GM20431 (cell line): ENCODE results near the gene HS3ST3A1.

ENCODE experiments used
- in situ Hi-C: fragments of 300-500 bp; cut with MseI, MboI; formaldehyde crosslinking; loops from one replicate; pipeline ENCODE4 v1.15.0; 2020; ENCODE audit warnings: low sequenced_read_pairs; ENCODE audit not compliant: unreplicated experiment

The HS3ST3A1 gene

DNA sequence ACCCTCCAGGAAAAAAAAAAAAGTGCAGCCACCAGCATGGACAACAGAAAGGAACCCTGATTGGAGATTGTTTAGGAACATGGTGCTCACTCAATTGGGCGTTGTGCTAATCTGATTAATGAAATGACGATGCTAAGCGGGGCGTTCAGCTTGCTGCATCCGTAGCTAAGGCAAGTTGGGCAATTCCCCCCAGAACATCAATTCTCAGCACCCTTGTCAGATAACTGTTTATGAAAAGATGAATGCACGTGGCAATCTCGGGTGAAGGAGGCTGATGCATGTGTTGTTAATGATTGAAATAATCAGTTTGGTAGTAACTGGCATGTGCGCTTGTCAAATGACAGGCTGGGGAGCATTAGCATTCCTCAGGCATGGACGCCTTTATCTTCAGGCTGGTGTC, 57.0 kb downstream of the HS3ST3A1 start:
- in situ Hi-C loops: no loop called here

DNA sequence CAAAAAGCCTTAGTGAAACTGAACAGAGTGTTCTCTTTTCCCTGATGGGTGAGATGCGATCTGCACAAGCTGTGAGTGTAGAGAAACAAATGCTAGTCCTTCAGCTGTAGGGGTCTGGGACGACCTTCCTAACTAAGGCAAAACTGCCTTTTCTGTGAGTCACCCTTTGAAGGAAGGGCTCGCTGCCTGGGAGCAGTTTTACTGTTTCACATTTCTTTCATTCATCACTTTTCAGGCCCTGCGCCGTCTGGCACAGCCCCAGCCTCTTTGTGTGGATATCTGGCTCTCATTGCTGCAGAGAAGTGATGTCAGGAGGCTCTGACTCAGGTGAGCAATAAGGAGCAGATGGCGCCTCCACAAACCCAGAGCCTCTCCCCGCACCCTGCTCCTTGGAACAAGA, 57.4 kb downstream of the HS3ST3A1 start:
- in situ Hi-C loops: no loop called here

DNA sequence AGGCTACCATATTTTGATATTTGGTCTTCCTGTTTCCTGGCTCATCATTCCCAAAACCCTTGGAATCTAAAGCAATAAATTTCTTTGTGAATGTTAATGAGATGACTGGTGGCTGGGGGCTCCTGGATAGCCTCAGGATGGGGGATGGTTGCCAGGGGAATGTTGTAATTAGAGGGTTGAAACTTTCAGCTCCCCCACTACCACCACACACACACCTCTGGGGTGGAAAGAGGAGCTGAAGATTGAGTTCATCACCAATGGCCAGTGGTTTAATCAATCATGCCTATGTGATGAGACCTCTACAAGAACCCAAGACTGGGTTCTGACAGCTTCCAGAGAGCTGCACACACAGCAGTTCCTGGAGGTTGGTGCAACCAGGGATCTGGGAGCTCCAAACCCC, 59.1 kb downstream of the HS3ST3A1 start:
- in situ Hi-C loops: no loop called here

DNA sequence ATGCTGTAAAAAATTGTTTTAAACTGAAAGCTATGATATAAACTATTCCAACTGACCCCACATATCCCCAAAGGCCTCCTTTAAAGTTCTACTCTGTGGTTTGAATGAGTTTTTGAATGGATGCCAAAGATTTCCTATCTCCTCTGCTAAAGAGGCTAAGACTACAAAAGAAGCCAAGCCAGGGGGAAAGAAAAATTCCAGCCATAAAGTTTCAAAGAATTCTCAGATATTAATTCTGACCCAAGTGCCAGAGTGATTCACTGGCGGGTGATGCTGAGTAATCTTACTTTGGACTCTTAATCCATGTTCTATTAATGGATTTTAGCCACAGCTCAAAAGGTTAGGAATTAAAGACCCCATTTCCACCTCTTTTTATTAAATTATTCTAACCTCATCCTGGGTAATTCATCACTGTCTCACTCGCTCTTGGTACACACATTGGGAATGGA, 60.7 kb downstream of the HS3ST3A1 start:
- in situ Hi-C loops: no loop called here

DNA sequence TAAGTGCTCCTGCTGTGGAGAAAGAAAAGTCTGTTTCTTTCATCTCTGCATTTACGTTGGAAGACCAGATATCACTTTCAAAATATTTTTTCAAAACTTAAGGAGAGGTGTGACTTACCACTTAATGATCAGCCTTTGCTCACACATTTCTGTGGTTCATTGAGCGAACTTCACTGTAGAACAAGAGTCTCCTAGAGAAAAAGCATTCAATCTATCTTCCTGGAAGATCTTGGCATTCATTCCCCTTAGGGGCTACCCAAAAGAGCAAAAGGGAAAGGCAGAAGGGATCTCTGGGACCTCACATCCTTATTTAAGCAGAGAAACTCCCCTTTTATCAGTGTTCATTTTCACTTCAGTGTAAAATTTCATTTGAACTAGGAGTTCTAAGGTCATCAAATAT, 61.2 kb downstream of the HS3ST3A1 start:
- in situ Hi-C loops: no loop called here

DNA sequence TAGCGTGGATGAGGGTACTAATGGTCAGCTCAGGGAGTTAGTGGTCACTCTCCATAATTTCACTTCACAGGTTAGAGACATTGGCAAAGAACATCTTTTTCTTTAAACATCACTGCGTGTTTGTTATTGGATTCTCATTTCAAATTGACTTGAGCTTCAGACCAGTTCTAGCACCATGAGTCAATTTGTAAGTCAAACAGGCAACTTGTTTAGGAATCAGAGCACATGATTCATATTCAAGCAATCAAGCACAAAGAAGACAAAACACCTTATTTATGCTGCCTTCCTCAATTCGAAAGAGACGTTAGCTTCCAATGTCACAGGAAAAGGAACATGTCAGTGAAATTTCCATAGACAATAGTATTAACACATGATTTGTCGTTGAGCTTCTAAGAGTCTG, 62.3 kb downstream of the HS3ST3A1 start:
- in situ Hi-C loops: no loop called here

DNA sequence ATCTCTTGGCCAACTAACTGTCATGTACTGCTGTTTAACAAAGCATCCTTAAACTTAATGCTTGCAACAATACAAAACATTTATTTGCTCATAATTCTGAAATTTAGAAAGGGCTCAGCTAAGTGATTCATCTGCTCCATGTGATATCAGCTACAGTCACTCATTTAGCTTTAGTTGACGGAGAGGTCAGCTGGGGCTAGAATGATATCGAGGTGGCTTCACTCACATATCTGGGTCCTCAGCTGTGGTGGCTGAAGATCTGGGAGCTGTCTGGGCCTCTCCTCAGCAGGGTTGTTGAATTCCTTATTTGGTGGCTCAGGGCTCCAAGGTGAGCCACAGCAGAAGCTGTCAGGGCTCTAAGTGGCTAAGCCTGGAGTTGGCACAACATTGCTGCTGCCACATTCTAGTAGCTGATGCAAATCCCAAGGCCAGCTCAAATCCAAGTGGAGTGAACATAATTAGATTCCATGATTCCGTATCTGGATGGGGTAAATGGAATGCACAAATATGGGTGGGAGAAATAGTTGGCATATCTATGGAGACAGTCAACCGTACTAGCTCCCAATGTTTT, 62.8 kb downstream of the HS3ST3A1 start:
- in situ Hi-C loops: no loop called here

DNA sequence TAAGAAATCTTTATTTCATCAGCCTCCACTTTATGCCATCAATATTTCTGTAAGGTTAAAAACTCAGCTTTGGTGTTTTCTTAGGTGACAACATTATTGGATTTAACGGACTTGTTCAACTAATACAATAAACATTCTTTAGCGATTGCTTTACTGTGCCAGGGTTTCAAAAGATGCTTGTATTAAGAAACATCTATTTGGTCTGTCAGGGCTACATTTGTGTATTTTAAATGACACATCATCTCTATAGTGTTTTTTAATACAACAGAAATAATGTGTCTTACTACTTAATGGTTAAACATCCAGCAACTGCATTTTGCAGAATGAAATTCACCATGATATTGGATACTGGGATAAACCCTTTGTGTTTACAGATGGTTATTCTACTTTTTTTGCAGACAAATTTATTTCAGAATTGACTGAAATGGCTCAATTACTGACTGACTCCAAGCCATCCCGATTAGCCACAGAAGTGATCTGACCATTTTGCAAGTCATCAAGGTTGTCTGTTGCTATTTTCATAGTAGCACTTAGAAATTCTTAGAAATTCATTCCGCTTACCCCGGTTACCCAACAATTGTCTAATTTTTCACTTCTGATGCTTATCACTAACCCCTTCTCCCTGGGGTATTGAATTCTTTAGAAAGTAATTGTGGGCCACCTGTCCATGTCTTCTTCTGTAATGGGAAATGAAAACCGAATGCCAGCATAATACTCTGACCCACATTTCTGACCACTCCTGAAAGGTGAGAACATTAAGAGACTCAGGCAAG, 63.7 kb downstream of the HS3ST3A1 start:
- in situ Hi-C loops: no loop called here

DNA sequence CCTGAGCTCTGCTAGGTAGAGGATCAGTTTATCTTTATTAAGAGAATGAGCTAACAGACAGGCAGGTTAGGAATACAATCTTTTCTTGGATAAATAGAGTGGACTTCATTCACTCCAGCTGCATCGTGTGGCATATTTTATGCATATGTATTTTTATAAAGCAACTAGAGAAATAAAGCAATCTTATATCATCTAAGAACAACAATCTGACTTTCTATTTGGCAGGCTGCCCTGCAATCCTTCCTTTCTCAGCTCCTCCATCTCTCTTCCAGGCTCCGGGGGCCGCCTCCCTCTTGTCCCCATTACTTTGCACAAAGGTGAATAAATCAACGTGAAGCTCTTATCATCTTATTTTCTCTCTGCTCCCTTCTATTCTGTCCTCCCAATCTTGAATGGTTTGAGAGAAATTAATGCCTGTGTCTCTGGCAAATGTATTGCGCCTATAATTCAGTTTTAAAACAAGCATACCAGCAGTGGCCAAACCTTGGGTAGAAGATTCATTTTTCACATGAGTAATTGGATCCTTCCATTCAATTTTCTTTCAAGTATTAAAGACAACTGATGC, 64.5 kb downstream of the HS3ST3A1 start:
- in situ Hi-C loops: no loop called here

DNA sequence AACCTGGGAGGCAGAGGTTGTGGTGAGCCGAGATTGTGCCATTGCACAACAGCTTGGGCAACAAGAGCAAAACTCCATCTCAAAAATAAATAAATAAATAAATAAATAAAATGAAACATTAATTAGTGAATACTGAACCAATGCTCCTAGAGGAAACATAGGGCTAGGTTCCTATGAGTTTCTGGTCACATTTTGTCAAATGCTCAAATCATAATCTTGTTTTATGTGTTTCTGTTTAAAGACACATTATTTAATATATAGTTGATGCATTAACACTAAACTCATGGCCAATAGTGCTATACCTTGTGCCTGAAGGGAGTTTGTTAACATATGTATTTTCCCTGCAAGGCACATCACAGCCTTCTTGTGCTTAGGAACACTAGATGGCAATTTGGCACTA, 66.8 kb downstream of the HS3ST3A1 start:
- in situ Hi-C loops: no loop called here

DNA sequence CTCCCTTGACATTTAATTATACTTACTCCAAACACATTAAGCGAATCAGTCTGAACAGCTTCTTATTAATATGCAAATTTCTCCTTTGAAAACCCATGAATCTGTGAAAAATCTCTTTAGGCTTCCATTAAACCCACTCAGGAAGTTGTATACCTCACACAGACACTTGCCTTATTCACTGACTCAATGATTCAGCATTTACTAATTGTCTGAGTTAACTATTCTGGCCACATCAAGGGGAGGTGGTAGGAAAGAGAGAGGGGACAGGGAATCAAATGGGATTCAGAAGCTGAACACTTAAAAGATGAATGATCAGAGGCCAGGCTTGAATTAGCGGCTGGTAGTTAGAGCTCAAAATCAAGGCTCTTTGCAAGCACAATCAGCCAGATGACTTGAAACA, 70.0 kb downstream of the HS3ST3A1 start:
- in situ Hi-C loops: no loop called here

DNA sequence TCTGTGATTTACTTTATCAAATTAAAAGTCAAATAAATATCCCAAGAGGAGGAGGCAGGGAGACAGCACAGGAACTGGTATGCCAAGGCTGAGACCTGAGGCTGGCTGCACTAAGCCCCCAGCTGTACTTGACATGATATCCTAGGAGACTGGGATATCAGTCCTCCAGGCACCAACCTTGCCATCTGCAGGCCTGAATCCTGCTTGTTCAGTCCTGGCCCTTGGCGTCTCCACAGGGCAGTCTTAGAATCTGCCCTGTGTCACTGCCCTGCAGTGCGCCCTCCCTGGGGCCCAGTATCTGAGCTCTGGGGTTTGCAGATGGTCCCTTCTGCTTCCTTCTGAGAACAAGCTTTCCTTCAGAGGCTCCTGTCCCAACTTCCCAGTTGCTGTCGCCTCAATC, 75.9 kb downstream of the HS3ST3A1 start:
- in situ Hi-C loops: no loop called here

DNA sequence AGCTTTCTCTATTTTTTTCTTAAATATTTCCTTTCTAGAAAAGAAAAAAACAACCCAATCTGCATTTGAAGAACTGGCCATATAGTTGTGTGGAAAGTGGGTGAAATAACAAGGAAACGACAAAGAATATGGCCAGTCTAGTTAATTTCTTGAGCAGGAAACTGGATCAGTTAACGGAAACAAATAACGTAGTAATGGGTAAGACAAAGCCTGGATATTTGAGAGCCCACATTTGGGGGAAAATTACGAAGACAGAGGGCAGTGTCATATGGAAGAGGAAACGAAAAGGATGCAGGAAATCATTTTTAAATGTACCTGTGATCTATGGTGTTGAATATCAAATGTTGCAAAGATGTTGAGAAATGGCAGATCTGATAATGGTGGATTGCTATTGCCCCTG, 78.6 kb downstream of the HS3ST3A1 start:
- in situ Hi-C loops: no loop called here

DNA sequence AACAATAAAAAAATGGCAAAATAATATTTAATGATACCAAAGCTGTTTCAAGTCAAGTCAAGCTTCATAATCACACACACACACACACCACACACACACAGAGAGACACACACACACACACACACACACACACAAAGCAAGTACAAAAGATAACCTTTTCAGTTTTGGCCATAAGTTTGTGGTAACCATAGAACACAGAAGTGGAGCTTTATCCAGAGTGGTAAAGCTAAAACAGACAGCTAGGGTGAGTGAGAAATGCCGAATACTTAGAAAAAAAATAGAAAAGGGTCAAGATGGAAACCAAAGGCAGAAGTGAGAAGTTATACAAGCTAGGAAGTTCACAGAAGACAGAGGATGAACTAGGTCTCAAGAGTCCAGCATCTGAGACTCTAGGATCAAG, 79.0 kb downstream of the HS3ST3A1 start:
- in situ Hi-C loops: no loop called here

DNA sequence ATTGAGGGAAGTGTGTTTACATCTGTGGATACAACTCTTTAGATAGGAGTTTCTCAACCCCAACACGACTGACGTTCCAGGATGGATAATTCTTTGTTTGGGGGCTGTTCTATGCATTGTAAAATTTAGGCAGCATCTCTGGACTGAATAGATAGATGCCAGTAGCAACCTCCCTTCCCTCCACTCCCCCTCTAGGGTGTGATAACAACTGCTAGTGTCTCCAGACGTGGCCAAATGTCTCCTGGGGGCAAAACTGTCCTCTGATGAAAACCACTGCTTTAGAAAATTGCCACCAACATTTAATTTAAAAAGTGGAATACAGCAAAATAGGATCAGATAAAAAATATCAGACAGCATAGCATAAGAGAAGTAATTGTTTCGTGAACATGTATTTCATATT, 79.9 kb downstream of the HS3ST3A1 start:
- in situ Hi-C loops: no loop called here

DNA sequence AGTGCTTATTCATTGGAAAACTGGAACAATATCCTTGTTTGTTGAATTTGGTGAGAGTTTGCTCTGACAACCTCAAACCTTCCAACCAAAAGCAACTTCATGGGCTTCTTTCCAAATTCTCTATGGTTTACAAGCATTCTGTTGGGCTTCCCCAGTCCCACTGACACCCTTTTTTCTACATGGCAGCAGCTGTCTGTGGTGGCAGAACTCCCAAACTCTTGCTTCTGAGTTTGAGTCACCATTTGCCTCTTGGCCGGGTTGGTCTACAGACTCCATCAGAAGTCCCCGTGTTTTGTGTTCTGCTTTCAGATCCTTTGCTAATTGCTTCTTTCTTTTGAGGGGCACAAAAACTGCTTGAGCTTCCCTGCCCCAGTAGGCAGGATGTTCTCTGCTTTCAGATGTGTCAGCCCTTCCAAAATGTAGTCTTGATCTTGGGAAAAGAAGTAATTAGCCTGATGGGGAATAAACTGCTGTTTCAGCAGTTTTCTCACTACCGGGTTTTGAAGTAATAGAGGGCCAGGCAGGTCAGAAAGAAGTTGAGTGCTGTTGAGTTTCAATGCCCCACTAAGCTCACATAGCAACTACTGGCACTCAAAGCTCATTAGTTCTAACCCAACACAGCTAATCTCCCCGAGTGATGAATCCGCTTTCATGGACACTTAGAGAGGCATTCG, 80.7 kb downstream of the HS3ST3A1 start:
- in situ Hi-C loops: no loop called here

DNA sequence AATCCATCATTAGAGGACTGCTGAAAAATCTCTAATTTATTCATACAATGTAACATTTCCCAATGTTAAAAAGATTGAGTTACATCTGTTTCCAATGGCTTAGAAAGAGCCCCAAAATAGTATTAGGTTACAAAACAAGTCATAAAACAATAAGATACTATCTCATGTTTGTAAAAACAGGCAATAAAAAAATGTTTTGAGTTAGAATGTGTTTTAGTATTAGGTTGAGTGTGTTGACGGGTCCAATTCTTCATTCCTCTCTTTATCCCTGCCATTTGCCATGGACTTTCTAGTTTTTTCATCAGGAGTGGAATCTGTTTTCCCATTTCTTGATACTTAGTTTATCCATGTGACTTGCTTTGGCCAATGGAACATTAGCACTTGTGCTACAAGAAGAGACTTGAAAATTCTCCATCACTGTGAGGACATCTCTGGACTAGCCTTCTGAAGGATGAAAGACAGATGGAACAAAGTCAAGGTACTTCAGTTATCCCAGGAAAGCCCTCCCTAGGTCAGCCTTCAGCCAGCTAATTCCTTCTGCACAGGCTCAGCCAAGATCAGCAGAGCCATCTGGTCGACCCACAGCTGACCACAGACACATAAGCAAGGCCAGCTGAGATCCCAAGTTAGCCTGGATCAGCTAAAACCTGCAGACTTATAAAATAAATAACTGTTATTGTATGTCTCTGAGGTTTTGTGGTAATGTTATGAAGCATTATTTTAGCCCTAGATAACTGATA, 83.3 kb downstream of the HS3ST3A1 start:
- in situ Hi-C loops: no loop called here

DNA sequence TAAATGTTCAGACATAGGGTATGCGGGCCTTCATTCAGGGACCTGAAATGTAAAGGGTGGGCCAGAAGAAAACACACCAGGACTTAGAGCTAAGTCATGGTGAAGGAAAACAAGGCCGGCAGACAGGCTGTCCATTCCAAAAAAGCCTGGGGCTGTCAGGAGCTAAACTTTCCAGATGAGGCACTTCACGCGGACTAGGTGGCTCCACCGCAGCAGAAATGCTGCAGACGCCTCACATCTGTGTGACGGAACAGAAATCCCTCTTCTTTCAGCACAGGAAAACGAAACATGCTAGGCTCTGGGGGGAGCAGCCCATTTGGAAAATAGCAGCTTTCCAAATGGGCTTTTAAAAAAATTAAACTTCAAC, 88.7 kb downstream of the HS3ST3A1 start:
- in situ Hi-C loops: no loop called here

DNA sequence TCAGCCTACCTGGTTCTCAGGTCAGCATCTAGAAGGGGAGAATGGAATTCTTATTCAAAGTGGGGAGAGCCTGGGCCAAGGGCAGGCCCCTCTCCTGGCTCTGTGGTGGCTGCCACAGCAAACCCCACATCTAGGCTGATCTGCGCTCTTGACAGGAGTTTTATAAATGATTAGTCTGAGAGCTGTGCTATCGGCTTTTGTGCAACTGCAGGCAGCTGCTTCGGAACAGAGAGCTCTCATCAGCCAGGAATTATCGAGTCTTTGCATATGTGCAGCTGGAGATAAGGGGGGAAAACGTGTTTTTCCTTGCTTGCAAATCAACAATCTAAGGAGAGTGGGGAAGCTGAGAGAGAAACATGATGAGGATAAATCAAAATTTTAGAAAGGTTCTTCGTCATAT, 91.7 kb downstream of the HS3ST3A1 start:
- in situ Hi-C loops: no loop called here

DNA sequence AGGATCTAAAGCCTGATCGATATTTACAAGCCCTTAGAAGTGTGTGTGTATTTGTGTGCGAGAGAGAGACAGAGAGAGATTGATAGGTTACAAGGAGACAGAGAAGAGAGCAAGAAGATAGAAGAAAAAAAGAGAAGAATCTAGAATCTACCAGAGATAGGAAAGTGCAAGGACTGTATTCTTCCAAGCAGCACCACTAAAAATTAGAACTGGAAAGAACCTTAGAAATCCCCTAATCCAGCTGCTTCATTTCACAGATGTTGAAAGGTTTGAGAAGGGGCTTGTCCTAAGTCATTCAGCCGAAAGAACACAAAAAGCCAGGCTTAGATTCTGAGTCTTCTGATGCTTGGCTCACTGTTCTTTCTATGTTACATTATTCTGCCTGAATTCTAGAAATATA, 92.2 kb downstream of the HS3ST3A1 start:
- in situ Hi-C loops: no loop called here

DNA sequence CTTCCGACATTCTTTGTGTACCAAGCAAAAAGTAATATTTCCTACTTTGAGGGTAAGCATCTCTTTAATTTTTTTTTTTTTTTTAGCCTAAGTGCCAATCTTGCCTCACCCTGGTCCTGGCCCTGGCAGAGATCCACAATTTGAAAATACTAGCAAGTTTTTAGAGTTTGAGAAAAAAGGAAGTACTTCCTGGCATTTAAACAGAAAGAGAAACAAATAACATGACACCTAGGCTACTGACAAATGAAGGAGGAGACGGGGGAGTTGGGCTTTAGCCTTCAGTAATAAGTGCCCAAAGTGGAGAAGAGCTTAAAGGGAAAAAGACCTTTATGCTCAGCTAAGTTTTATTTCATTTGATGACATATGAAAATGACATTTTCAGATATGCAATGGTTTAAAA, 92.8 kb downstream of the HS3ST3A1 start:
- in situ Hi-C loops: no loop called here
